ENCODE results near the gene RYR2. TPM values are rescaled to one million over a fixed set of nuclear protein-coding genes. Genes with fewer than 3 reads are reported as not detected.

The RYR2 gene
- total and polyA plus RNA-seq, 12 donors = 43.1 to 1,252 (median 872) TPM

- H3K27ac ChIP-seq = no peak overlapping the region
- TF ChIP-seq, protein P1, sequence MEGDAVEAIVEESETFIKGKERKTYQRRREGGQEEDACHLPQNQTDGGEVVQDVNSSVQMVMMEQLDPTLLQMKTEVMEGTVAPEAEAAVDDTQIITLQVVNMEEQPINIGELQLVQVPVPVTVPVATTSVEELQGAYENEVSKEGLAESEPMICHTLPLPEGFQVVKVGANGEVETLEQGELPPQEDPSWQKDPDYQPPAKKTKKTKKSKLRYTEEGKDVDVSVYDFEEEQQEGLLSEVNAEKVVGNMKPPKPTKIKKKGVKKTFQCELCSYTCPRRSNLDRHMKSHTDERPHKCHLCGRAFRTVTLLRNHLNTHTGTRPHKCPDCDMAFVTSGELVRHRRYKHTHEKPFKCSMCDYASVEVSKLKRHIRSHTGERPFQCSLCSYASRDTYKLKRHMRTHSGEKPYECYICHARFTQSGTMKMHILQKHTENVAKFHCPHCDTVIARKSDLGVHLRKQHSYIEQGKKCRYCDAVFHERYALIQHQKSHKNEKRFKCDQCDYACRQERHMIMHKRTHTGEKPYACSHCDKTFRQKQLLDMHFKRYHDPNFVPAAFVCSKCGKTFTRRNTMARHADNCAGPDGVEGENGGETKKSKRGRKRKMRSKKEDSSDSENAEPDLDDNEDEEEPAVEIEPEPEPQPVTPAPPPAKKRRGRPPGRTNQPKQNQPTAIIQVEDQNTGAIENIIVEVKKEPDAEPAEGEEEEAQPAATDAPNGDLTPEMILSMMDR (IDR thresholded peaks at IDR 0.05) = no peak
- no peaks in the 10 kb centered on the region for H3K9me3 ChIP-seq
- no peaks in the 10 kb centered on the region for H3K27me3 ChIP-seq
- DNase-seq = no peak
- H3K4me3 ChIP-seq = no peak overlapping the region
- H3K4me1 ChIP-seq = peaks cover 0 to 57% (median 10%) of the 10 kb centered on the region in 9 donors
- no peak for ATAC-seq
- WGBS, 2 donors = 73 to 81% methylated on average over 3 of the region's 3 CpGs
- intact Hi-C loops (cut with DNase I) = no loop called here
- peaks cover 0 to 30% (median 0%) of the 10 kb centered on the region in 9 donors for H3K36me3 ChIP-seq
Observed at GRCh38 chr1:237711281-237711680, 669.3 kb downstream of the RYR2 start.

DNA sequence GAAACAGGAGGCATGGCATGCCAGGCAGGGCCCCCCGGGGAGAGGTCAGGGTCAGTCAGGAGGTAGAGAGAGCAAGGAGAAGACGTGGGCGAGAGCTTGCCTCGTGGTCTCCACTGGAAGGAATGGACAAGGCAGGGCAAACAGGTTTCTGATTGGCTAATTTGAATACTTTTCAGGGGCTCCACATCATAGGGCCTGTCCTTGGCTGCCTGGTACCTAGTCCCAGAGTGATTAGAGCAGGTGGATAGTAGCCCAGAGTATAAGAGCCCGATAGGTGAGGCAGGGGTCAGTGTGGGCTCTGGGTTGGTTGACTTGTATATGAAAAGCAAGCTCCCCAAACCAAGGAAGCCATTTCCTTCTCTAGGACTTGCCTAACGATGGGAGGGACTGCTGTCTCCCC, 670.1 kb downstream of the RYR2 start:
- H3K27ac ChIP-seq = peak overlapping the region in 5 of 10 donors; percentile 0 to 61 (median 34)
- H3K4me3 ChIP-seq = no peak overlapping the region
- no peaks in the 10 kb centered on the region for H3K27me3 ChIP-seq
- peaks cover 0 to 57% (median 10%) of the 10 kb centered on the region in 9 donors for H3K4me1 ChIP-seq
- intact Hi-C loops (cut with DNase I) = no loop called here
- TF ChIP-seq, protein P1 (IDR thresholded peaks at IDR 0.05) = no peak
- 55 to 61% methylated on average over 6 of the region's 6 CpGs for WGBS, 2 donors
- peaks cover 0 to 24% (median 0%) of the 10 kb centered on the region in 9 donors for H3K36me3 ChIP-seq
- DNase-seq (no peak), ATAC-seq (peak in 6 of 8 donors; percentile 15 to 67 (median 48))
- H3K9me3 ChIP-seq = no peaks in the 10 kb centered on the region

GRCh38 chr1:237712586-237713157, 670.7 kb downstream of the RYR2 start:
- peaks cover 0 to 21% (median 0%) of the 10 kb centered on the region in 9 donors for H3K36me3 ChIP-seq
- H3K27me3 ChIP-seq = no peaks in the 10 kb centered on the region
- intact Hi-C loops (cut with DNase I) = no loop called here
- ATAC-seq (peak; percentile 42 to 82 (median 72)), DNase-seq (peak in 1 of 2 donors; percentile 31)
- H3K4me3 ChIP-seq = no peak overlapping the region
- TF ChIP-seq, protein P1 (IDR thresholded peaks at IDR 0.05) = no peak
- peaks cover 0 to 57% (median 10%) of the 10 kb centered on the region in 9 donors for H3K4me1 ChIP-seq
- no peaks in the 10 kb centered on the region for H3K9me3 ChIP-seq
- peak overlapping the region in 7 of 10 donors; percentile 0 to 61 (median 34) for H3K27ac ChIP-seq
- 25 to 39% methylated on average over 5 of the region's 5 CpGs for WGBS, 2 donors

DNA sequence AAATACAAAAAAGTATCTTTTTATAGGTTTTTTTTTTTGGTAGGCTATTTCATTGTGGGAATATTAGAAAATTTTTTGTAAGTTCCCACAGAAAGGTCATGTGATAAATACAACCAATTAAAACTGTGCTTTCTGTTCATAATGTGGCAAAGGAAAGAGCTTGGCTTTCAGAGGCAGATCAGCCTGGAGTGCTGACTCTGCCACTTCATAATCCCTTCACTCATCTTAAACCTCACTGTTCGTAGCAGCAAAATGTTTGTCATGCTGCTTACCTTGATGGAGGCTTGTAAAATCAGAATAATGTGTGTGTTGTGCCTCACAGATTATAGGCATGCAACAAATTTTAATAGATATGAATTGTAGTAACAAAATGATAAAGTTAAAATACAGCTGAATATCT, 671.9 kb downstream of the RYR2 start:
- H3K4me1 ChIP-seq = peaks cover 0 to 48% (median 10%) of the 10 kb centered on the region in 9 donors
- DNase-seq (no peak), ATAC-seq (no peak)
- H3K27me3 ChIP-seq = no peaks in the 10 kb centered on the region
- TF ChIP-seq, protein P1 (IDR thresholded peaks at IDR 0.05) = no peak
- no peak overlapping the region for H3K4me3 ChIP-seq
- H3K9me3 ChIP-seq = no peaks in the 10 kb centered on the region
- H3K36me3 ChIP-seq = peaks cover 0 to 34% (median 0%) of the 10 kb centered on the region in 9 donors
- intact Hi-C loops (cut with DNase I) = no loop called here
- 62 to 88% methylated on average over 1 of the region's 1 CpG for WGBS, 2 donors
- H3K27ac ChIP-seq = no peak overlapping the region
